K562 (cell line): ENCODE data around the gene RPS2. TPM values are rescaled to one million over a fixed set of nuclear protein-coding genes. Genes with fewer than 3 reads are reported as not detected.

ENCODE experiments used
- ARHGAP35 ChIP-seq: fragments of 450-650 bp; IDR thresholded peaks from 2 replicates; pipeline ENCODE4 v1.6.1; 2018; ENCODE audit not compliant: partially characterized antibody
- ESRRA ChIP-seq: fragments of 450-650 bp; IDR thresholded peaks from 2 replicates; pipeline ENCODE4 v1.6.1; 2014; ENCODE audit warnings: low read depth, mild to moderate bottlenecking, moderate library complexity, borderline replicate concordance
- HOXB6 ChIP-seq: fragments of 250-450 bp; sonication (Bioruptor Pico); IDR thresholded peaks from 2 replicates; pipeline ENCODE4 v1.5.1; 2022; ENCODE audit warnings: mild to moderate bottlenecking, borderline replicate concordance
- MEF2D ChIP-seq: conservative IDR thresholded peaks from 2 replicates; pipeline ENCODE4 v1.6.1; 2016; ENCODE audit warnings: low read depth, missing genetic modification characterization, missing compliant biosample characterization
- NBN ChIP-seq: fragments of 450-650 bp; IDR thresholded peaks from 2 replicates; pipeline ENCODE4 v1.6.1; 2016; ENCODE audit warnings: low read depth, mild to moderate bottlenecking
- SOX6 ChIP-seq: fragments of 450-650 bp; IDR thresholded peaks from 2 replicates; pipeline ENCODE4 v1.6.1; 2014; ENCODE audit warnings: mild to moderate bottlenecking
- TARDBP ChIP-seq: fragments of 450-650 bp; IDR thresholded peaks from 2 replicates; pipeline ENCODE4 v1.6.1; 2016
- TSC22D4 ChIP-seq: fragments of 450-650 bp; IDR thresholded peaks from 2 replicates; pipeline ENCODE4 v1.6.1; 2016; ENCODE audit warnings: missing genetic modification characterization, missing biosample characterization, control low read depth
- U2AF1 ChIP-seq: fragments of 200-400 bp; formaldehyde crosslinking; optimal IDR thresholded peaks from 2 replicates; pipeline ENCODE3; 2017; ENCODE audit warnings: mild to moderate bottlenecking, low read depth, low read length, moderate library complexity
- ZNF699 ChIP-seq: fragments of 250-450 bp; sonication (Bioruptor Pico); IDR thresholded peaks from 2 replicates; pipeline ENCODE4 v1.8.0; 2021; ENCODE audit warnings: mild to moderate bottlenecking, moderate library complexity; ENCODE audit not compliant: insufficient replicate concordance
- polyA plus RNA-seq, 8 experiments: library from polyadenylated mRNA; depleted of rRNA in 4 of 8; stranded (reverse) in 5 of 8; unstranded in 3 of 8; fragments of >200 nt; fragmentation: Nextera tagmentation in 2 of 8; fragmentation: Illumina TruSeq in 1 of 8; extraction: Ambion mirVana in 2 of 8; extraction: Trizol in 1 of 8; gene quantifications; 2 replicates each; pipeline versions ENCODE4 v1.2.1 to v1.2.3, GENCODE V29; 2011 to 2014; ENCODE audit warnings: inconsistent platforms in 1 of 8, missing spikeins in 1 of 8
- total RNA-seq, 7 experiments: library from RNA; depleted of rRNA in 6 of 7; stranded (reverse); fragments of >200 nt in 6 of 7; fragmentation: Illumina TruSeq in 2 of 7; extraction: Trizol in 2 of 7; gene quantifications; 2 replicates each; pipeline versions ENCODE4 v1.2.1 to v1.2.3, GENCODE V29; 2011 to 2021; ENCODE audit warnings: low replicate concordance in 1 of 7
- TF ChIP-seq, protein P1 (sequence below): fragments of 250-450 bp; sonication (Bioruptor Pico); IDR thresholded peaks from 2 replicates; pipeline ENCODE4 v1.8.0; 2021; ENCODE audit warnings: moderate library complexity, mild to moderate bottlenecking, inconsistent platforms
- TF ChIP-seq, protein P2 (sequence below), 2 experiments: fragments of 450-650 bp in 1 of 2; IDR thresholded peaks; 2 replicates each; pipeline ENCODE4 v1.6.1; 2011 to 2017; ENCODE audit warnings: low read depth in 2 of 2, antibody characterized with exemption in 1 of 2, borderline replicate concordance in 1 of 2, low read length in 1 of 2, mild to moderate bottlenecking in 1 of 2, mixed read lengths in 1 of 2; ENCODE audit not compliant: control insufficient read depth in 1 of 2
- TF ChIP-seq, protein P3 (sequence below), 2 experiments: fragments of 450-650 bp in 1 of 2; sonication (generic) in 1 of 2; formaldehyde crosslinking; conservative IDR thresholded peaks; 2 replicates each; pipeline versions ENCODE4 v1.4.0 to v1.8.1; 2020 to 2022; ENCODE audit warnings: mild to moderate bottlenecking in 1 of 2, missing genetic modification reagents in 1 of 2

Gene RPS2
- total and polyA plus RNA-seq, 9 of the 15 experiments (the other 6 are each of a cell fraction or from before 2014, with no cell fraction given): 834 to 4,794 (median 3,793) TPM

DNA sequence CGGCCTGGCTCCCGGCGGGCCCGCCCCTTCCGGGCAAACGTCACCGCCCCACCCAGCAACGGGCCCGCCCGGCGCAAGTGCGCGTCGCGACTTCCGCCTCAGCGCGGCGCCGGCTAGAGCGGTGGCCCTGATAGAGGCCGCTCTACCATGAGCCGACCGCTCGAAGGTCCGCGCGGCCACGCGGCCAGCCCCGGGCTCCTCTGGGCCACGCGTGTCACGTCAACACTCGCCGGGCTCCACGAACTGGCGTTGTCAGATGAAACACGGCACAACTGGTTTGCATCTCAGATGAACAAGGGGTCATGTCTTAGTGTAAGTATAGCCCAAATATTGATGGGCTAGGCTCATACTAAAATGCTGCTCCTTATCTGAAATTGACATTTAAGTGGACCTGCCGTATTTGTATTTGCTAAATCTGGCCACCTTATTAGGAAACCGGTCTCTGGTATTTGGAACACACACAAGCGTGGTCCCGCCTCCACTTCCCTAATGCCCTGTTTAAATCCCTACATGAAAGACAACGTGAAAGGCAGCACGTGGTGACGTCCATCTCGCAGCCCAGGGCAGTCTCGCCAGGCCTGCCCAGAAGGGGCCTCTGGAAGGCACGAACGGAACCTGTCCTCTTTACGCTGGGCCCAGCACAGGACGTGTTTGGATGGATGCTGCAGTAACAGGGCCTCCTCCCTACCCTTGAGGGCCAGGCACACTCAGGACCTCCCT, 45.3 kb upstream of the RPS2 start, which contains the start of gene ZNF598 (continued):
- TF ChIP-seq HOXB6 (CRISPR knock-in tag): no peak
- peak; percentile 52; the same call in 1 of the 2 replicates for TF ChIP-seq ESRRA
- TF ChIP-seq ZNF699 (CRISPR knock-in tag): no peak
- no peak for TF ChIP-seq MEF2D (tag)
- TF ChIP-seq, protein P1, sequence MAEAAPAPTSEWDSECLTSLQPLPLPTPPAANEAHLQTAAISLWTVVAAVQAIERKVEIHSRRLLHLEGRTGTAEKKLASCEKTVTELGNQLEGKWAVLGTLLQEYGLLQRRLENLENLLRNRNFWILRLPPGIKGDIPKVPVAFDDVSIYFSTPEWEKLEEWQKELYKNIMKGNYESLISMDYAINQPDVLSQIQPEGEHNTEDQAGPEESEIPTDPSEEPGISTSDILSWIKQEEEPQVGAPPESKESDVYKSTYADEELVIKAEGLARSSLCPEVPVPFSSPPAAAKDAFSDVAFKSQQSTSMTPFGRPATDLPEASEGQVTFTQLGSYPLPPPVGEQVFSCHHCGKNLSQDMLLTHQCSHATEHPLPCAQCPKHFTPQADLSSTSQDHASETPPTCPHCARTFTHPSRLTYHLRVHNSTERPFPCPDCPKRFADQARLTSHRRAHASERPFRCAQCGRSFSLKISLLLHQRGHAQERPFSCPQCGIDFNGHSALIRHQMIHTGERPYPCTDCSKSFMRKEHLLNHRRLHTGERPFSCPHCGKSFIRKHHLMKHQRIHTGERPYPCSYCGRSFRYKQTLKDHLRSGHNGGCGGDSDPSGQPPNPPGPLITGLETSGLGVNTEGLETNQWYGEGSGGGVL (CRISPR knock-in tag): no peak
- TF ChIP-seq, protein P2, sequence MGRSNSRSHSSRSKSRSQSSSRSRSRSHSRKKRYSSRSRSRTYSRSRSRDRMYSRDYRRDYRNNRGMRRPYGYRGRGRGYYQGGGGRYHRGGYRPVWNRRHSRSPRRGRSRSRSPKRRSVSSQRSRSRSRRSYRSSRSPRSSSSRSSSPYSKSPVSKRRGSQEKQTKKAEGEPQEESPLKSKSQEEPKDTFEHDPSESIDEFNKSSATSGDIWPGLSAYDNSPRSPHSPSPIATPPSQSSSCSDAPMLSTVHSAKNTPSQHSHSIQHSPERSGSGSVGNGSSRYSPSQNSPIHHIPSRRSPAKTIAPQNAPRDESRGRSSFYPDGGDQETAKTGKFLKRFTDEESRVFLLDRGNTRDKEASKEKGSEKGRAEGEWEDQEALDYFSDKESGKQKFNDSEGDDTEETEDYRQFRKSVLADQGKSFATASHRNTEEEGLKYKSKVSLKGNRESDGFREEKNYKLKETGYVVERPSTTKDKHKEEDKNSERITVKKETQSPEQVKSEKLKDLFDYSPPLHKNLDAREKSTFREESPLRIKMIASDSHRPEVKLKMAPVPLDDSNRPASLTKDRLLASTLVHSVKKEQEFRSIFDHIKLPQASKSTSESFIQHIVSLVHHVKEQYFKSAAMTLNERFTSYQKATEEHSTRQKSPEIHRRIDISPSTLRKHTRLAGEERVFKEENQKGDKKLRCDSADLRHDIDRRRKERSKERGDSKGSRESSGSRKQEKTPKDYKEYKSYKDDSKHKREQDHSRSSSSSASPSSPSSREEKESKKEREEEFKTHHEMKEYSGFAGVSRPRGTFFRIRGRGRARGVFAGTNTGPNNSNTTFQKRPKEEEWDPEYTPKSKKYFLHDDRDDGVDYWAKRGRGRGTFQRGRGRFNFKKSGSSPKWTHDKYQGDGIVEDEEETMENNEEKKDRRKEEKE (IDR thresholded peaks at IDR 0.05; ENCODE audit: borderline replicate concordance in 1 of 2, control insufficient read depth in 1 of 2, low read depth in 2 of 2, low read length in 1 of 2): no peak
- TF ChIP-seq ARHGAP35: no peak
- TF ChIP-seq TARDBP: peak; percentile 74; the same call in 1 of the 2 replicates
- TF ChIP-seq TSC22D4 (tag): no peak
- TF ChIP-seq NBN: peak; percentile 74
- peak; percentile 60 for TF ChIP-seq SOX6
- TF ChIP-seq, protein P3, sequence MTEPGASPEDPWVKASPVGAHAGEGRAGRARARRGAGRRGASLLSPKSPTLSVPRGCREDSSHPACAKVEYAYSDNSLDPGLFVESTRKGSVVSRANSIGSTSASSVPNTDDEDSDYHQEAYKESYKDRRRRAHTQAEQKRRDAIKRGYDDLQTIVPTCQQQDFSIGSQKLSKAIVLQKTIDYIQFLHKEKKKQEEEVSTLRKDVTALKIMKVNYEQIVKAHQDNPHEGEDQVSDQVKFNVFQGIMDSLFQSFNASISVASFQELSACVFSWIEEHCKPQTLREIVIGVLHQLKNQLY (CRISPR knock-in tag; conservative IDR thresholded peaks at IDR 0.05): no peak
- TF ChIP-seq U2AF1: peak; percentile 86
